ENCODE measurements around the gene EFNA5.
A peak's percentile ranks its signal among the peaks of the same experiment; 100 is the strongest.

Gene EFNA5

DNA sequence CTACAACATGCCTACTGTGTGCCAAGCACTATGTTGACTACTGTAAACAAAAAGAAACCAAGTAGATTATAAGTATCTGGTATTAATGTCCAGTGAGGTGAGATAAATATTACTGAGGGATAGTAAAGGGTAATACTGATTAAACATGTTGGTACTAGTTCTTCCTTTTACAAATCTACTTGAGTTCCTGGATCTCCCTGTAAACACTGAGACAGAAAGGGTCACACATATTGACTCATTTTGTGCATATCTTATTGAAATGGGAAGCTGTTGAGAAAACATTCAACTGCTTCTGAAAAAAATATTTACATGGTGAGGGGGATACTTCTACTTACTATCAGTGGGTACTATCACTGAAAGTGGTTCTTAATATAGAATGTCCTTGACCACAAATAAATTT is 24.3 kb downstream of the EFNA5 start:
- FAIRE-seq, result no peak

DNA sequence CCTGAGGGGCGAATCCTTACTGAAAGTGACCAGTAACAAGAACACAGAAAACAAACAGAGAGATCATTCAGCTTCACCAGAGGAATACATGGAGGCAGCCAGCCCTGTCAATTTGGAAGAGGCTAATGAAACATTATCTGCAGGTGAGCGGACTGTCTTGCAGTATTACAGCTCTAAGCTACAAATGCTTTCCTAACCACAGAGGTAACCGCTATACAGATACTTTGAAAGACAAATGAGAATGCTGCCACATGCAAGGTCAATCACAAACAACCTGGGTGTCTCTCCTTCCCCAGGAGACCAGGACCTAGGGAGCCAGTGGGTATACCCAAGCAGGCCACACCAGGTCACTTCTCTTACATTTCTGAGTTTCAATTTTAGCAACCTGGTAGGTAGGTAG is 30.2 kb downstream of the EFNA5 start:
- DNase-seq (ENCODE audit: low spot score), result no peak
- FAIRE-seq, result no peak

More for the DNA sequence above, 24.3 kb downstream of the EFNA5 start:
- DNase-seq (ENCODE audit: low spot score), result no peak

DNA sequence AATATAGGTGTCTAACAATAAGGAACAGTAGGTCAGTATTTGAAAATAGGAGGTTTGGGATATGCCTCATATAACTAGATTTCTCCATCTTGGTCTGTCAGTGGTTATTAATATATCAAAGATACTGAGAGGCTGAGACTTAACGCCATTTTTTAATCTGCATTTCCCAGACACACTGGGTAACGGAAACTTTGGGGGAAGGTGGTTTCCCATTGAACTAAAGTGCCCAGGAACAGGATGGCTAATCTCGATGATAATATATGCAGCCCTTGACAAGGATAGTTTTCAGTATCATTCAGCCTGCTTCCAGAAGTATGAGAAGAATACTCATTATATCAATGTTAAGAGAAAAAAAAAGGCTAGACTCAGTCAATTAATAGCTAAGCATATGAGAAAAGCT is 30.7 kb downstream of the EFNA5 start:
- no peak for FAIRE-seq
- no peak for DNase-seq (ENCODE audit: low spot score)

DNA sequence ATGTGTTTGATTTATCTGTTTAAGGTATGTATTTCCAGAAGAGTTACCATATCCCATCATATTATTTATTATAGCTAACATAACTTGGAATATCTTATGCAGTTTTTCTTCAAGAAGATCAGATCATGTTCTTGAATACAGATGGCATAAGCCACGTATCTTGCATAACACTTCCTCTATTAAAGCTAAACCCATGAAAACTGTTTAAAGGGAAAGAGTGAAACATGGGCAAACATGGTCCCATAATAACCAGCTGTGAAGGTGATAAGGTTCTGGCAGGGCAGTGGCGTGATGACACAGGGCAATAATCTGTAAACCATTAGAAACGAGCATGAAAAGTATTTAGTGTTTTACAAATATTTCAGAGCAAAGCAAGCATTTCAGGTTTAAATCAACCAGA is 34.2 kb downstream of the EFNA5 start:
- no peak for DNase-seq (ENCODE audit: low spot score)
- FAIRE-seq, result no peak

DNA sequence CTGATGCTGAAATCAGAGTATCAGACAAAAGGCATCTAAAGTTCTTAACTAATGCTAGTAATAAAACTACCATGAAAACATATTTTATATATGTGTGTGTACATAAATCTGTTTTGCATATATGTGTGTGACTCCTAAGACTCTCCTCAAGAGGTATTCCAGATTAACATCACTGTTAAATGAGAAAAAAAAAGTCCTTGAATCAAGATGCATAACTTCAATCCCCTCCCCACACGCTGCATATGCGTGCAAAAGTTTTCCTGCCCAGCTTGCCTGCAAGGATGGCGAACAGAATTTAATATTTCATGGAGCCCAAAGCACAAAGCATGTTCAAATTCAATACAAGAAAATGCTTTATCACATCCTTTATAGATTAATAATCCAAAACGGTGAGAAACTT is 34.7 kb downstream of the EFNA5 start:
- DNase-seq (ENCODE audit: low spot score) (no peak), FAIRE-seq (no peak)

DNA sequence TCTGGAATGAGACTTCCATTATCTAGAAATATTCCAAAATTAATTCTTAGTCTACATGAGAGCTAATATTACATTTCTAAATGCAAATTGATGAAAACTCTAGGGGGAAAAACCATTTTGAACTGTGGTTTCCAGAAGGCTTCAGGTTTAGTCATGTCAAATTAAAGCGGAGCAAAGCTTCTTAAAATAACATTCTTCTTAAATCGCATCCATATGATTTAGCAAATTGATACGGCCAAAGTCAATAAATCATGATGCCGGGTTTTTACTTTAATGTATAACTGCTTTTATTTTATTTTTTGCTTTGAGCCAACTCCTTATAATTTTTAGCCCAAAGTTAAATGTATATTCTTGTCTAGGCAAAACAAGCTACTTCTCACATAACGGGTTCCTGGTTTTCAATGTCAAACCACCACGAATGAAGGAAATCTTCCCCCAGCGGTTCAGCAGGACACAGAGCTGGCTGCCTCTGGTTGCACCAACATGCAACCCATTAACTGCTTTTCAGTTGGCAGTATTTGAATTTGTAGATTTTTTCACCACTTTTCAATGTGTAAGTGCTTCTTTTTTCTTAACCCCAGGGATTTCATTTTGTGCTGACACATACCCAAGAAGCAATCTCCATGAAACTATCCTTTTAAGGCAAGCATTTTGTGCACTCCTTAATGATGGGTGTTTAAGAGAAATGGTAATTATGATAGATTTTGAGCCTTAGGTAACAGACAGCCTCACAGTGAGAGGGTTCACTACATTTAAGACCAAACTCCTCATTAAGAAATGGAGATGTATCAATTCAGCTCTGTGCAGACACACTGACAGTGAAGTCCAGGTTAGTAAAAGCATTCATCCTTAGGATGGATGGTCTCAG is 35.5 kb downstream of the EFNA5 start:
- DNase-seq (ENCODE audit: low spot score), result no peak
- FAIRE-seq, result no peak

DNA sequence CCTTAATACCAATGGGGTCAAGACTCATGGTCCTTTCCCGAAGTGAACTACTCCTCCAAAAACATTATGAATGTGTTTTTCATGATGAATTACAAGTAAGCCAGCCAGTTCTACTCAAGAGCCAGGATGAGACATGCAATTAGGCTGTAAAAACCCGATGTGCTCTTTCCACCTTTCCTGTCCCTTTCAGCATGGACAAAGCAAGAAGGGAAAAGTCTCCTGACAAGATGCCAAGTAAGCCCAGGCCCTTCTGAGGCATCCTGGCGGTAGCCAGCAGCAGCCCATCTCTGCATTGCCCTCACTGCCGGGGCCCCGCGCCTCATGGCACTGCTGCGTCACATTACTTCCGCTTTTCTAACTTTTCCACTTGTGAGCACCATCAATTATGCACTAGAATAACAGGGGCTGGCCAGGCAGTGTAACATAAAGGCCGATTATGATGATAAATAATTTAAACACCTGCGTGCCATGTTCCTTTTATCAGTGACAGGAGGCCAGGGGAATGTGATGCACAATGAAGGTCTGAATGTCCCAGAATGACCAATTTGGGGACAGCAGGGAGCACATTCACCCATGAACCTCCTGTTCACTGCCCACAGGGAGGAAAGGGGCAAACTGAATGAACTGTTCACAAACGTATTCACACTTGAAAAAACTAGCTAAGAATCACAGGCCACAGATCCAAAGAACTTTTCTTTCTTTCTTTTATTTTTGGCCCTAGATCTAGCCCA is 37.4 kb downstream of the EFNA5 start:
- no peak for DNase-seq (ENCODE audit: low spot score)
- no peak for FAIRE-seq

DNA sequence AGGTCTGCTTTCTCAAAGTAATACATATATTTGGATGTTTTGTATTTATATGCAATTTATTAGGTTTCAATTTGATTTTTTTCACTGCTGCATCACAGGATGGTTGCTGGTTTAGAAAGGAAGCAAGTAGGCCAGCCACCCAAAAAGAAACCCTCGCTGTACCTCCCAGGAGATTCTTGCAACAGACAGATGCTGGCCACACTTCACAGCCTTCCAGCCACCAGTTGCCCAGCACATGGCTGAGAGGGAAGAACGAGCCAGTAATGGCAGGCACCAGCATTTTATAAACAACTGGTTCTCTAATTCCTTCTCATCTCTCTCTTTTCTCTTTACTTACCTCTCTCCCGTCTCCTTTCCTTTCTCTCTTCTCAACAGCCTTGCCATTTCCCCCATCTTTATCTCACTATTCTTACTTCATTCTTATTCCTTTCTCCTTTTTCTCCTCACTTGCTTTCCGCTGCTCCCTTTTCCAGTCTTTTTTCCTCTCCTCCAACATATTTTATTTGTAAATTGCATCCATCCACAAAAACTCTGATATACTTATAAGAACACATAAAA is 38.9 kb downstream of the EFNA5 start:
- DNase-seq (ENCODE audit: low spot score) (no peak), FAIRE-seq (no peak)

DNA sequence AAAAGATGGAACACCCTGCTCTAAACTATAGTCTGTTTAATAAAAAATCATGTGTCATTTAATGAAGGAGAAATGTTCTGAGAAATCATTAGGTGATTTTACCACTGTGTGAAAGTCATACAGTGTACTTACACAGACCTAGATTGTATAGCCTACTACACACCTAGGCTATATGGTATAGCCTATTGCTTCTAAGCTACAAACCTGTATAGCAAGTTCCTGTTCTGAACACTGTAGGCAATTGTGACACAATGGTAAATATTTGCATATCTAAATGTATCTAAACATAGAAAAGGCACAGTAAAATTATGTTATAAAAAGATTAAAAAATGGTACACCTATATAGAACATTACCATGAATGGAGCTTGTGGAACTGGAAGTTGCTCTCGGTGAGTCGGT is 40.6 kb downstream of the EFNA5 start:
- DNase-seq (ENCODE audit: low spot score) (no peak), FAIRE-seq (no peak)

DNA sequence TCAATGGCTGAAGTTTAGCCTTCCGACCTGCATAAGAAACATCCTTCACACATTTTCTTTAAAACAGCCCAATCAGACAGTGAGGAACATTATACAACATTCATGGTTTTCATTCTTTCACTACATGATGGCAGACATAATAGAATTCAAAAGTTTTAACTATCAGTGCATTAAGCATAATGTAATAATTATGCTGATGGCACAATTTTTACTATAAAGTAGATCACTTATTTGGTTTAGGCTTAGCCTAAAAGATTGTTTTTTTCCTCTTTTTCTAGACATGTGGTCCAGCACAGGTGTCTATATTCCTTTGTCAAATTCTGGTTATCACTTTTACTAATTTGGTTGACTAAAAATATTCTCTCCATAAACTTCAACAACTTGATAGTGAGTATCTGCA is 46.5 kb downstream of the EFNA5 start:
- FAIRE-seq, result no peak

DNA sequence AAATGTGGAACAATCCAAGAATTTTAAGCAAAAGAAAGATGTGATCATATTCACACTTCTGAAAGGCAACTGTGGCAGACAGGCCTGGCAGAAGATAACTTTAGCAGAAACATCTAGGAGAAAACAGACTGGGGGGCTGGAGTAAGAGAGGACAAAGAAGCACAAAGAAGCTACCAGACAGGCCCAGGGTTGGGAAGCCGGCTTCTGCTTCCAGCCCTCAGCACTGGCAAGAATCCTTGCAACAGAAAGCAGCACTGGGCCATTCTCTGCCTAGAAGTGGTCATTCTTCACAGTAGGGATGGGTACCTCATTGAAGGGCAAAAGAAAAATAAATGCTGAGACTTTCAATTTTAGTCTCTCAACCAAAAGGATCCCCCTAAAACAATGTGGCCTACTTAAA is 49.6 kb downstream of the EFNA5 start:
- no peak for FAIRE-seq
- no peak for DNase-seq (ENCODE audit: low spot score)

More for the DNA sequence above, 46.5 kb downstream of the EFNA5 start:
- DNase-seq (ENCODE audit: low spot score), result no peak

DNA sequence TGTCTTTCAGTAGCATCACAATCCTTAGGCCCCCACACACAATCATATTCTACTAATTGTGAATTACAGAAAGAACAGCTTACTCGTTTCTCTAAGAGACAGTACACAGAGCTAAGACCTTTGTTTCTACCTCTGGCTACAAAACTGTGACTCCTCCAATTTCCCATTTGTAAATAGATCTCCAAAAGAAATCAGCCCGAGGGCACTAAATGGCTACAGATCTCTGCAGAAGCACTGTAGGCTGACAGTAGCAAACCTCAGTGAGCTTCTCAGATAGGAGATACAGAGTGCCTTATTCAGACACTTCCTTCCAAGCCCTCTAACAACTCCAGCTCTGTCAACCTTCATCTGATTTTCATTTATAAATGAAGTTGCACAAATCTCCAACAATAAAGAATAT is 51.0 kb downstream of the EFNA5 start:
- FAIRE-seq (no peak), DNase-seq (ENCODE audit: low spot score) (no peak)

DNA sequence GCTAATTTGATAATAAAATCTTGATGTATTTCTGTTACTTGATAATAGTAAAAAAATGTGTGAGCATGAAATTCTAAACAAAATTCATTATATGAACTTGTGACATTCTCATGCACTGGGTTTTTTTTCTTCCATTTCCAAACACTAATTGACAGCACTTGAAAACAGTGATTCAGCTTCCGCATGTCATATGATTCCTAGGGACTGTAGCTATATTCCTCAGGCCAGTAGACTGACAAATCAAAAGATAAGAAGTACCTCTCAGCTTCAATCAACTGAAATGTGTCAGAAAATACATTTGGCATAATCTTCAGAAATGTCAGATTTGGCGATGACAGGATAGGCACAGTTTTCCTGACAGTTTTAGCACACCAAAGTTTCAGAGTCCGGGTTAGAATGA is 52.5 kb downstream of the EFNA5 start:
- DNase-seq (ENCODE audit: low spot score) (no peak), FAIRE-seq (peak; percentile 2)

DNA sequence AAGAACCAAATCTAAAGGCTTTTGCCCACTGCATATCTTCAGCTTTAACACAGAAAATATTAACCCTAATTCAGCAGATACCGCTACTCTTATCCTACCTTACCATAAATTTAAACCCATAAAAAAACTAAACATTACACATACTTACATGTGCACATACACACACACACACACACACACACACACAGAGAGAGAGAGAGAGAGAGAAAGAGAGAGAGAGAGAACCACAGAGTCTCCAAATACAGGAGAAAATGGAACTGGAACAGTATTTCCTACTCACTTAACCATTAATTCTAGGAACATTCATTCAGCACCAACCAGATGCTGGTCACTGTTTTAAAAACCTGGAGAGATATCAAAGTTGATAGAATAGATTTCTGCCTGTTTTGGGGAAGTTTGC is 53.7 kb downstream of the EFNA5 start:
- FAIRE-seq (no peak), DNase-seq (ENCODE audit: low spot score) (no peak)

DNA sequence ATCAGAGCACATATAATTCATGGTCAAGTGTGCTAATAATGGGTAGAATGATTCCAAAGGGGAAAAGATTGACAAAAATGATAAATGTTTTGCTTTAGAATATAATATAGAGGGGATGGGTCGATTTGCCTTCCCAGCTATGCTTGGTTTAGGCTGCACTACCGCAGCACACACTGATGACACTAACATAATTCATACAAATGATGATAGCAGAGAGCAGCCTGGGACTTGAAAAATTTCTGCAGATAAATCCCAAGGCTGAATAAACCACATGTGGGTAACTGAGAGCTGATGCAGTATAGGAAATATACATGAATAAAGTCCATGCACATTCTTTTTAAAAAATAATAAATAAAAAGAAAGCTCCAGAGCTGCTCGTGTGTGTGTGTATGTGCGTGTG is 54.5 kb downstream of the EFNA5 start:
- no peak for DNase-seq (ENCODE audit: low spot score)
- no peak for FAIRE-seq

DNA sequence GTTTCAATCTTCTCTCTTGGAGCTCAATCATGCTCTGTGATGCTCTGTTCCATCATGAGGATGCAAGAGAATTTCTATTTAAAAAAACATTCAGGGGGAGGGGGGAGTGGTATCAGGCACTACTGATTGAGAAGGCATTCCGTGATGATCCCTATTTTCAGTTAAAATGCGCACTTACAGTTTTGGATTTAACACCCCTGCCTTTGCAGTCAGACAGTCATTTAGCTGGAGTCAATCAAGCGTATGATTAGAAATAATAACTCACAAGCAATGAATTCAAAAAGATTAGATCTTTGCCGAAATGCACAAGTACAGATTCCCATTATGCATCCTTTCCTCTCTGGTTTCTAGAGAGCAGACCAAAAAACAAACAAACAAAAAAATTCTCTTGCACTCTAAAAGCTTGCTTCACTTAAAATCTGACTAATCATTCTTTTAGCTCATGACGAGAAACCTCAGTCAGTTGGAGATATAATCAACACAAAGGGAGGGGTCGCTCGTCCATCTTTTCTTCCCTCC is 55.4 kb downstream of the EFNA5 start:
- DNase-seq (ENCODE audit: low spot score), result no peak
- FAIRE-seq, result no peak

DNA sequence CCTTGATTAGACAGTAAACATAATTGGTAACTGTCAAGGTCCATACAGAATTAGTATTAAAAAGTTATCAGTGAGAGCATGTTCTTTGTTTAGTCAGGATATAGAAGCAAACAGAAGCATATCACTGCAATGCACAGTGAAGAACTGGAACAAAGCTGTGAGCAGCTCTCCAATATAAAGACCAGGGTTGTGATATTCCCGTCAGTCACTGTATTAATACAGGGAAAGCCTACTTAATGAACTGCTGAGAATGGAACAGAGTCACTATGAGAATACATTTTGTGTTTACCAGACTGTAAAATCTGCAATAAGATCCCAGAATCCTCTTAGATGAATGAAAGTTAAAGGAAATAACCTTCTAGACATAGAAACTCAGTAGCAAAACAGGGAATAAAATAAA is 58.2 kb downstream of the EFNA5 start:
- FAIRE-seq, result no peak

DNA sequence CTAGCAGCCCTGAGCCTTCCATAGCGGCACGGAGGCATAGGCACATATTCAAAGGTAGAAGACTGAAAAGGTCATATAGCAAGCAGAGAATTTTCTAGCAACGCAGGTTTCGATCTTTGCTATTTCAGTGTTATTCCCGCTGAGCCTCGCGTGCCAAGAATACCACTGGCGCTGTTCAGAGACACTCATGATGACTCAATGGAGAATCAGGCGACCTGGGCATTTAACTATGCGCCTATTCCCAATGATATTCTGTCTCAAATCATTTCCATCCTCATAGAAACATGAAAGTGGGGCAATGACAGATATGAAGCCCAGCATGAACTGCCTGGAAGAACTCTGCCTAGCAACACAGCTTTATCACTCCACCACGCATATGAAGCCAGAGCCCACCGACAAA is 59.9 kb downstream of the EFNA5 start:
- FAIRE-seq, result no peak
- no peak for DNase-seq (ENCODE audit: low spot score)

More for the DNA sequence above, 58.2 kb downstream of the EFNA5 start:
- DNase-seq (ENCODE audit: low spot score), result no peak

DNA sequence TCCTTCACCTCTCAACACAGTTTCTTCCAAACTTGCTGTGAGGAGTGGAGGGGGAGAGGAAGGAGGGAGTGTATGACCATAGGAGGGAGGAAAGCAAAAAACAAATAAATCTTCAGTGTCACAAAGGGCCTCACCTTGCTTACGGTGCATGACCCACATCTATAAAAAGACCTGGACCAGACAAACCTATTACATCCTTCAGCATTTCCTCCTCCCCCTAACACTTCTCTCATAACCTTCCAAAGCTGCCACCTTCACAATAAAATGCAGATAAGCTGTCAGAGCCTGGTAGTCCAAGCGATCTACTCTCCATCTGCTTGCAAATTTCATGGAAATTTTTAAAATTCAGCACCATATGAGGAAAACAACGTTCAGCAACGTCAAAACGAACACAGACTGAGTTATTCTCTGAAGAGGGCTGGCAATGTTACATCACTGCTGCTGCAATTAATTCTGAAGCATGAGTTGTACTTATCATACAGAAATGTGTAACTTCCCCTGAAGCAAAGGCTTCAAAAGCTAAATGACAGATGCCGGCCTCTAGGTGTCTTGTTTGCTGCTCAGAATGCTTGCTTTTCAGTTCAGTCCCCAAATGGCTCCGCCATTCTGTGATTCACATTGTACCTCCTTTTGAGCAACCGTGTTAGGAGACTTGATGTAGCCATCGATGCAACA is 62.9 kb downstream of the EFNA5 start:
- DNase-seq (ENCODE audit: low spot score), result no peak
- FAIRE-seq, result no peak

DNA sequence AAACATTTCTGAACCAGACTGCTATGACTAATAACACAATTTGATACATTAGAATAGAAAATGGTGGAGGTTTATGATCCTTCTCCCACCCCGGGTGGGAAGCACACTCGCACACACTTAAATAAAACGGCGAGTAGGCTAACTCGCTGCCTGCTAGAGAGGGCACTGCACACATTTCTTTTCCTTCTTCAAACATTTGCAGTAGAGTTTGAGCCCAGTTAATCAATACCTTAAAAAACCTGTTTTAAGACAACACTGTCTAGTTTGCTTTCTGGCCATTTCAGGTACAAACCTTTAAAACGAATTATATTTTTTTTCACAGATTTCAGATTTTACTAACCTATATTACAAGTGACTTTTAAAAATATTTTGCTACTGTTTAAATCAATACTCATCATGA is 63.5 kb downstream of the EFNA5 start:
- no peak for DNase-seq (ENCODE audit: low spot score)
- FAIRE-seq, result no peak

DNA sequence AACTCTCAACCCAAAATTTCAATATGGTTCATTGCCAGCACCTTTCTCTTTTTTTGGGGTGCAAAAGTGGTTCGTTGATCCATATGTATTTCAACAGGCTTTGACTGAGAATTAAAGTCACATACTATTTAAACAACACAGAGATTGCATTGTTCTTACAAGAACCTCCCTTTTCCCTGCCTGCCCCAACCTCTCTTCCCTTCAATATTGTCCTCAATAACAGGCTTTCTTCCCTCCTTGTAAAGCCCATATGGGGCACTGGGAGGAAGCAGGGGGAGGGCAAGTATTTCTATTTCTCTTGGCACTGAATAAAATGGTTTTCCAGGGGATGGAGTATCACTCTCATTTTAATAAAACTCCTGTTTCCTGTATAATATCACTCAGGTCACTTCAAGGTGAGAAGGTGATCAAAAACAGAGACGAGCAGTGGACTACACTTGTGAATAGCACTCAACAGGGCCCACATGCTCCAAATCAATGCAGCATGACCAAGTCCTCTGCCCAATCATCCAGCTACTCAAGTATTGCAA is 65.1 kb downstream of the EFNA5 start:
- DNase-seq (ENCODE audit: low spot score) (no peak), FAIRE-seq (no peak)

DNA sequence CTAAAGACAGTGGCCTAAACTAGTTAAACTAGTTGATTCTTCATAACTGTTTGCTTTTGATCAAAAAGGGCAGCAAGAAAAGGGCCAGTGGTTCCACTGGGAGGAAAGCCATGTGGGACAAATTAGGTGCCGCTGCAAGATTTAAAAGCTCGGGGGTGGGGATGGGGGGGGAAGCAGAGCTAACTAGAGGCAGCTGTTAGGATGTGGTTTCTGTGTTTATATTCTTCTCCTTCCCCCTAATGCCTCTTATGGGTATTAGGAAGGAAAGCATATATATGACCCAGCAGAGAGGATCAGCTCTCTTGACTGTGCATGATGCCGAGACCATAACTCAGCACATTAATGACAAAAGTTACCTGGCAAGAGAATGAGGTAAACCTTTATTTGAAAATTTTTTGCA is 65.7 kb downstream of the EFNA5 start:
- FAIRE-seq (no peak), DNase-seq (ENCODE audit: low spot score) (no peak)
